Keratinocyte (primary cell): Measurements from ENCODE around the gene PRR23A. TPM values are rescaled to one million over a fixed set of nuclear protein-coding genes. Genes with fewer than 3 reads are reported as not detected.

ENCODE experiments used
- DNase-seq: peaks from one replicate; pipeline ENCODE4 v3.0.0-alpha.2; 2011; ENCODE audit warnings: low read depth, missing footprints, low spot score
- FAIRE-seq: peaks from 2 replicates; lab custom pipeline; 2011; peaks lifted over from hg19 to GRCh38; lab: Jason Lieb, UNC
- H2AFZ ChIP-seq: 2 replicates; pipeline ENCODE4 v1.6.0; 2012; ENCODE audit warnings: low read length, control low read depth, inconsistent platforms; ENCODE audit not compliant: control insufficient read depth
- H3K27ac ChIP-seq: 2 replicates; pipeline ENCODE4 v1.5.1; 2011; ENCODE audit warnings: low read length; ENCODE audit not compliant: control insufficient read depth, insufficient read depth
- H3K27me3 ChIP-seq: 3 replicates; pipeline ENCODE4 v1.6.0; 2011; ENCODE audit warnings: low read length; ENCODE audit not compliant: control insufficient read depth, insufficient read depth; ENCODE audit errors: extremely low read depth
- H3K36me3 ChIP-seq, 2 experiments: 2 replicates in 1 of 2; 3 replicates in 1 of 2; pipeline ENCODE4 v1.5.1; 2011; ENCODE audit warnings: low read length in 2 of 2, mild to moderate bottlenecking in 1 of 2; ENCODE audit not compliant: control insufficient read depth in 2 of 2, insufficient read depth in 2 of 2; ENCODE audit errors: extremely low read depth in 1 of 2
- H3K4me1 ChIP-seq: 3 replicates; pipeline ENCODE4 v1.5.1; 2011; ENCODE audit warnings: low read length; ENCODE audit not compliant: control insufficient read depth, insufficient read depth; ENCODE audit errors: extremely low read depth
- H3K4me2 ChIP-seq: 3 replicates; pipeline ENCODE4 v1.6.0; 2011; ENCODE audit warnings: low read depth, low read length; ENCODE audit not compliant: control insufficient read depth, insufficient read depth; ENCODE audit errors: extremely low read depth
- H3K4me3 ChIP-seq, 3 experiments: fragments of 200-600 bp in 1 of 3; sonication (generic) in 1 of 3; 2 replicates in 2 of 3; 3 replicates in 1 of 3; pipeline ENCODE4 v1.5.1; 2011 to 2016; ENCODE audit warnings: low read length in 3 of 3, mild to moderate bottlenecking in 3 of 3, control low read depth in 2 of 3, inconsistent platforms in 1 of 3, low read depth in 1 of 3, mixed read lengths in 1 of 3, mixed run types in 1 of 3, moderate library complexity in 1 of 3; ENCODE audit not compliant: control insufficient read depth in 2 of 3, insufficient read depth in 2 of 3; ENCODE audit errors: extremely low read depth in 1 of 3
- H3K79me2 ChIP-seq: 2 replicates; pipeline ENCODE4 v1.6.0; 2012; ENCODE audit warnings: low read length; ENCODE audit not compliant: control insufficient read depth, insufficient read depth
- H3K9ac ChIP-seq: 3 replicates; pipeline ENCODE4 v1.6.0; 2011; ENCODE audit warnings: low read length; ENCODE audit not compliant: control insufficient read depth, insufficient read depth; ENCODE audit errors: extremely low read depth
- H3K9me1 ChIP-seq: 3 replicates; pipeline ENCODE4 v1.6.0; 2011; ENCODE audit warnings: low read length; ENCODE audit not compliant: control insufficient read depth, insufficient read depth; ENCODE audit errors: extremely low read depth
- H3K9me3 ChIP-seq: 2 replicates; pipeline ENCODE4 v1.5.1; 2012; ENCODE audit warnings: low read depth, low read length; ENCODE audit not compliant: control insufficient read depth
- H4K20me1 ChIP-seq: 3 replicates; pipeline ENCODE4 v1.6.0; 2011; ENCODE audit warnings: low read length; ENCODE audit not compliant: control insufficient read depth, insufficient read depth; ENCODE audit errors: extremely low read depth
- EZH2 ChIP-seq: IDR thresholded peaks from one replicate; pipeline ENCODE4 v1.6.1; 2012; ENCODE audit warnings: inconsistent platforms, mild to moderate bottlenecking, low read length, moderate library complexity
- dilution Hi-C: fragments of 300-500 bp; cut with MboI; formaldehyde crosslinking; loops from one replicate; pipeline ENCODE4 v1.7.0; 2020; ENCODE audit warnings: low sequenced_read_pairs; ENCODE audit not compliant: extremely low pct_ligation_motif_present
- polyA plus RNA-seq, 5 experiments: library from polyadenylated mRNA; depleted of rRNA in 3 of 5; stranded (reverse) in 3 of 5; stranded (forward) in 1 of 5; unstranded in 1 of 5; fragments of >200 nt; gene quantifications; 1 replicate in 1 of 5; 2 replicates in 3 of 5; 3 replicates in 1 of 5; pipeline versions ENCODE4 v1.2.1 to v1.2.3, GENCODE V29; 2011 to 2012; ENCODE audit warnings: missing spikeins in 2 of 5, low read depth in 1 of 5, low replicate concordance in 1 of 5
- TF ChIP-seq, protein P1 (sequence below), 3 experiments: IDR thresholded peaks in 1 of 3; conservative IDR thresholded peaks in 1 of 3; optimal IDR thresholded peaks in 1 of 3; 2 replicates in 2 of 3; 3 replicates in 1 of 3; pipeline versions ENCODE3 to v1.5.1; 2011; ENCODE audit warnings: low read length in 3 of 3, mild to moderate bottlenecking in 3 of 3, moderate library complexity in 2 of 3, control low read depth in 1 of 3, inconsistent platforms in 1 of 3; ENCODE audit not compliant: insufficient read depth in 2 of 3; ENCODE audit errors: extremely low read depth in 1 of 3

Gene PRR23A
- polyA plus RNA-seq, 1 donor (not counting 4 experiments of a cell fraction or from before 2014, with no cell fraction given): not detected

- DNase-seq (no peak), FAIRE-seq (no peak)
- Histone ChIP-seq H3K36me3 (no peaks in the 10 kb centered on the region), H3K4me3 (no peak overlapping the region), H3K9ac (no peak overlapping the region), H3K4me2 (no peak overlapping the region), H4K20me1 (no peaks in the 10 kb centered on the region), H3K4me1 (no peaks in the 10 kb centered on the region), H3K27me3 (peaks cover 23% of the 10 kb centered on the region), H2AFZ (no peak overlapping the region), H3K27ac (no peak overlapping the region), H3K9me3 (no peaks in the 10 kb centered on the region), H3K79me2 (no peaks in the 10 kb centered on the region), H3K9me1 (no peaks in the 10 kb centered on the region)
- TF ChIP-seq, protein P1, sequence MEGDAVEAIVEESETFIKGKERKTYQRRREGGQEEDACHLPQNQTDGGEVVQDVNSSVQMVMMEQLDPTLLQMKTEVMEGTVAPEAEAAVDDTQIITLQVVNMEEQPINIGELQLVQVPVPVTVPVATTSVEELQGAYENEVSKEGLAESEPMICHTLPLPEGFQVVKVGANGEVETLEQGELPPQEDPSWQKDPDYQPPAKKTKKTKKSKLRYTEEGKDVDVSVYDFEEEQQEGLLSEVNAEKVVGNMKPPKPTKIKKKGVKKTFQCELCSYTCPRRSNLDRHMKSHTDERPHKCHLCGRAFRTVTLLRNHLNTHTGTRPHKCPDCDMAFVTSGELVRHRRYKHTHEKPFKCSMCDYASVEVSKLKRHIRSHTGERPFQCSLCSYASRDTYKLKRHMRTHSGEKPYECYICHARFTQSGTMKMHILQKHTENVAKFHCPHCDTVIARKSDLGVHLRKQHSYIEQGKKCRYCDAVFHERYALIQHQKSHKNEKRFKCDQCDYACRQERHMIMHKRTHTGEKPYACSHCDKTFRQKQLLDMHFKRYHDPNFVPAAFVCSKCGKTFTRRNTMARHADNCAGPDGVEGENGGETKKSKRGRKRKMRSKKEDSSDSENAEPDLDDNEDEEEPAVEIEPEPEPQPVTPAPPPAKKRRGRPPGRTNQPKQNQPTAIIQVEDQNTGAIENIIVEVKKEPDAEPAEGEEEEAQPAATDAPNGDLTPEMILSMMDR (optimal IDR thresholded peaks at IDR 0.05 in 1 of 3, IDR thresholded peaks at IDR 0.05 in 1 of 3, conservative IDR thresholded peaks at IDR 0.05 in 1 of 3; ENCODE audit: extremely low read depth in 1 of 3, insufficient read depth in 2 of 3, low read length in 3 of 3): no peak
- no peak for TF ChIP-seq EZH2
- dilution Hi-C loops: no loop called here
Observed at GRCh38 chr3:138964923-138965322, 41.1 kb downstream of the PRR23A start.

DNA sequence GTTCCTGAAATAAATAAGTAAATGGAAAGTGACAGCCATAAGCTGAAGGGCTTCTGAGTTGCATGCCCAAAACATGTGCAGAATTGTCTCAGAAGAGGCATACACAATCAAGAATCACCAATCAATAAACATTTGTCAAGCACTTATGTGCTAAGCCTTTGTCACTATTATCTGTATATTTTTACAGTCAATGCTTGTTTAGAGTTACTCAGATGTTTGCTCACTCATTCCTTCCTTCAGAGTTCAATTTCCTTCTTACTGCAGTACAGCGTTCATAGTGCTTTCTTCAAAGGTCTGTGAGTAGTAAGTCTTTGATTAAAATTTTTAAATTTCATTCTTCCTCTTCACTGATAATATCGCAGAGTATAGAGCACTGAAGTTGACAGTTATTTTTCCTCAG, 41.8 kb downstream of the PRR23A start:
- no peak overlapping the region for H2AFZ ChIP-seq
- no peak overlapping the region for H3K9ac ChIP-seq
- no peaks in the 10 kb centered on the region for H3K36me3 ChIP-seq
- no peak overlapping the region for H3K27ac ChIP-seq
- peaks cover 30% of the 10 kb centered on the region for H3K27me3 ChIP-seq
- no peaks in the 10 kb centered on the region for H3K4me1 ChIP-seq
- no peaks in the 10 kb centered on the region for H3K9me1 ChIP-seq
- FAIRE-seq (no peak), DNase-seq (no peak)
- H4K20me1 ChIP-seq: no peaks in the 10 kb centered on the region
- dilution Hi-C loops: no loop called here
- H3K4me3 ChIP-seq: no peak overlapping the region
- H3K9me3 ChIP-seq: no peaks in the 10 kb centered on the region
- H3K4me2 ChIP-seq: no peak overlapping the region
- TF ChIP-seq, protein P1 (optimal IDR thresholded peaks at IDR 0.05 in 1 of 3, IDR thresholded peaks at IDR 0.05 in 1 of 3, conservative IDR thresholded peaks at IDR 0.05 in 1 of 3; ENCODE audit: extremely low read depth in 1 of 3, insufficient read depth in 2 of 3, low read length in 3 of 3): no peak
- no peak for TF ChIP-seq EZH2
- H3K79me2 ChIP-seq: no peaks in the 10 kb centered on the region
